SW480 (cell line): ENCODE measurements around the gene GAPDH.

Source experiments
- DNase-seq: peaks from one replicate; pipeline ENCODE4 v3.0.0-alpha.2; 2016; ENCODE audit warnings: low spot score

GAPDH gene

DNA sequence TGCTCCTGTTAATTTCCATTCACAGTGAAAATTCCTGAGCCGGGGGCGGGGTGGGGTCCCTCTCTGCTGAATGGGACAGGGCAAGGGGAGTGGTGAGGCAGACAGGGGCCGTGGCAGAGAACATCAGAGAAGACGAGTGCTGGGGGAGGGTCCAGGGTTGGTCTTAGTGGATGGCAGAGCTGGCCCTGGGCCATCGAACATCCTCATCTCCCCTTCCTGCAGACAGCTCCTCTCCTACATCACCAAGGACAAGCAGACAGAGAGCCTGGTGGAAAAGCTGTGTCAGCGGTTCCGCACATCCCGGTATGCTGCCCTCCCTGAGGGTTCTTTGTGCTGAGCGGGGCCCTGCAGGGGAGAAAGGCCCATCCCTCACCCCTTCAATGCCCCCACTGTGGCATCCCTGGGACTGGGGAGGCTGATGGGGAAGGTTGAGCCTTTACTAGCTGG lies 5.0 kb upstream of the GAPDH start:
- DNase-seq: no peak

GRCh38 chr12:6530576-6531260 lies 3.6 kb upstream of the GAPDH start:
- no peak for DNase-seq

DNA sequence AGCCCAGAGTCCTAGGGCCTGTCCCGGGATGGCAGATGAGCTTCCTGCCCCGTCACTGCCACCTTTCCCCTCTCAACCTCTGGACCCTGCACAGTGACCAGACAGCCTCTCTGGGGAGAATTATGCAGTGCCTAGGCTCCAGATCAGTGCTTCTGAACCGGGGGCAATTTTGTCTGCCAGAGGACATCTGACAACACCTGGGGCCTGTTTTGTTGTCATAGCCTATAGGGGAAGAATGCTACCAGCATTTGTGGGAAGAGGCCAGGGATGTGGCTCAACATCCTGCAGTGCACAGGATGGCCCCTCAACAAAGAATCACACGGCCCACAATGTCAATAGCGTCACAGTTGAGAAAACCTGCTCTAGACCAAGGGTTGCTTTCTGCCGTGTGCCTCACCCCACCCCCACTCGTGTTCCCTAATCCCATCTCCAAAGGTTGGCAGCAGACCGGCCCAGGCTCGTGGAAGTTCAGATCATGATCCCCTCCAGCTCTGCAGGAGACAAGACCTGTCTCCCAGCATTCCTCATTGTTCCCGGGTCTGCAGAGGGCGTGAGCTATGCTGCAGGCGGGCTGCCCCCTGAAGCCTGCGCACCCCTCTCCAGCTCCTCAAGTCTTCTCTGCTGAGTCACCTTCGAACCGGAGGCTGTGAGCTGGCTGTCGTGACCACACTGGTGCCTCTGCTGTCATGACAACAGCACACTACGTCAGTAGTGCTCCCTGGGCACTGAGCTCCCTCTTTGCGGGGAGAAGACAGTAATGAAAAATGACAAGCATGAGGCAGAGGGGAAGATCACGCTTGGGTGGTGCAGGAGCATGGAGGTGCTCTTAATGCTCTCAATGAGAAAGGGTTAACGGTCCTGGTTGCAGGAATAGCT lies 2.0 kb upstream of the GAPDH start:
- DNase-seq: peak; percentile 95

- DNase-seq: peak; percentile 92
These were observed 1.2 kb upstream of the GAPDH start for GRCh38 chr12:6532927-6533652.

- no peak for DNase-seq
These were observed 729 bp upstream of the GAPDH start for GRCh38 chr12:6533653-6533922.

- no peak for DNase-seq
These were observed 303 bp downstream of the GAPDH start for GRCh38 chr12:6534695-6534944.

GRCh38 chr12:6534945-6535696 lies 804 bp downstream of the GAPDH start:
- peak; percentile 86 for DNase-seq

DNA sequence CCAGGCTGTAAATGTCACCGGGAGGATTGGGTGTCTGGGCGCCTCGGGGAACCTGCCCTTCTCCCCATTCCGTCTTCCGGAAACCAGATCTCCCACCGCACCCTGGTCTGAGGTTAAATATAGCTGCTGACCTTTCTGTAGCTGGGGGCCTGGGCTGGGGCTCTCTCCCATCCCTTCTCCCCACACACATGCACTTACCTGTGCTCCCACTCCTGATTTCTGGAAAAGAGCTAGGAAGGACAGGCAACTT lies 1.3 kb downstream of the GAPDH start:
- no peak for DNase-seq

- no peak for DNase-seq
These were observed 1.9 kb downstream of the GAPDH start for GRCh38 chr12:6535960-6536847.

DNA sequence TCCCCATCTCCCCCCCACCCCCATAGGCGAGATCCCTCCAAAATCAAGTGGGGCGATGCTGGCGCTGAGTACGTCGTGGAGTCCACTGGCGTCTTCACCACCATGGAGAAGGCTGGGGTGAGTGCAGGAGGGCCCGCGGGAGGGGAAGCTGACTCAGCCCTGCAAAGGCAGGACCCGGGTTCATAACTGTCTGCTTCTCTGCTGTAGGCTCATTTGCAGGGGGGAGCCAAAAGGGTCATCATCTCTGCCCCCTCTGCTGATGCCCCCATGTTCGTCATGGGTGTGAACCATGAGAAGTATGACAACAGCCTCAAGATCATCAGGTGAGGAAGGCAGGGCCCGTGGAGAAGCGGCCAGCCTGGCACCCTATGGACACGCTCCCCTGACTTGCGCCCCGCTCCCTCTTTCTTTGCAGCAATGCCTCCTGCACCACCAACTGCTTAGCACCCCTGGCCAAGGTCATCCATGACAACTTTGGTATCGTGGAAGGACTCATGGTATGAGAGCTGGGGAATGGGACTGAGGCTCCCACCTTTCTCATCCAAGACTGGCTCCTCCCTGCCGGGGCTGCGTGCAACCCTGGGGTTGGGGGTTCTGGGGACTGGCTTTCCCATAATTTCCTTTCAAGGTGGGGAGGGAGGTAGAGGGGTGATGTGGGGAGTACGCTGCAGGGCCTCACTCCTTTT lies 2.7 kb downstream of the GAPDH start:
- no peak for DNase-seq

DNA sequence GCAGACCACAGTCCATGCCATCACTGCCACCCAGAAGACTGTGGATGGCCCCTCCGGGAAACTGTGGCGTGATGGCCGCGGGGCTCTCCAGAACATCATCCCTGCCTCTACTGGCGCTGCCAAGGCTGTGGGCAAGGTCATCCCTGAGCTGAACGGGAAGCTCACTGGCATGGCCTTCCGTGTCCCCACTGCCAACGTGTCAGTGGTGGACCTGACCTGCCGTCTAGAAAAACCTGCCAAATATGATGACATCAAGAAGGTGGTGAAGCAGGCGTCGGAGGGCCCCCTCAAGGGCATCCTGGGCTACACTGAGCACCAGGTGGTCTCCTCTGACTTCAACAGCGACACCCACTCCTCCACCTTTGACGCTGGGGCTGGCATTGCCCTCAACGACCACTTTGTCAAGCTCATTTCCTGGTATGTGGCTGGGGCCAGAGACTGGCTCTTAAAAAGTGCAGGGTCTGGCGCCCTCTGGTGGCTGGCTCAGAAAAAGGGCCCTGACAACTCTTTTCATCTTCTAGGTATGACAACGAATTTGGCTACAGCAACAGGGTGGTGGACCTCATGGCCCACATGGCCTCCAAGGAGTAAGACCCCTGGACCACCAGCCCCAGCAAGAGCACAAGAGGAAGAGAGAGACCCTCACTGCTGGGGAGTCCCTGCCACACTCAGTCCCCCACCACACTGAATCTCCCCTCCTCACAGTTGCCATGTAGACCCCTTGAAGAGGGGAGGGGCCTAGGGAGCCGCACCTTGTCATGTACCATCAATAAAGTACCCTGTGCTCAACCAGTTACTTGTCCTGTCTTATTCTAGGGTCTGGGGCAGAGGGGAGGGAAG lies 3.5 kb downstream of the GAPDH start:
- peak; percentile 87 for DNase-seq

GRCh38 chr12:6538420-6539313 lies 4.3 kb downstream of the GAPDH start:
- DNase-seq: peak; percentile 29

GRCh38 chr12:6539314-6539682 lies 5.0 kb downstream of the GAPDH start:
- no peak for DNase-seq

GRCh38 chr12:6539707-6540134 lies 5.4 kb downstream of the GAPDH start:
- DNase-seq: peak; percentile 73

- peak; percentile 92 for DNase-seq
These were observed 6.0 kb downstream of the GAPDH start for GRCh38 chr12:6540181-6540877.

- no peak for DNase-seq
These were observed 7.3 kb downstream of the GAPDH start for GRCh38 chr12:6541371-6542165.

DNA sequence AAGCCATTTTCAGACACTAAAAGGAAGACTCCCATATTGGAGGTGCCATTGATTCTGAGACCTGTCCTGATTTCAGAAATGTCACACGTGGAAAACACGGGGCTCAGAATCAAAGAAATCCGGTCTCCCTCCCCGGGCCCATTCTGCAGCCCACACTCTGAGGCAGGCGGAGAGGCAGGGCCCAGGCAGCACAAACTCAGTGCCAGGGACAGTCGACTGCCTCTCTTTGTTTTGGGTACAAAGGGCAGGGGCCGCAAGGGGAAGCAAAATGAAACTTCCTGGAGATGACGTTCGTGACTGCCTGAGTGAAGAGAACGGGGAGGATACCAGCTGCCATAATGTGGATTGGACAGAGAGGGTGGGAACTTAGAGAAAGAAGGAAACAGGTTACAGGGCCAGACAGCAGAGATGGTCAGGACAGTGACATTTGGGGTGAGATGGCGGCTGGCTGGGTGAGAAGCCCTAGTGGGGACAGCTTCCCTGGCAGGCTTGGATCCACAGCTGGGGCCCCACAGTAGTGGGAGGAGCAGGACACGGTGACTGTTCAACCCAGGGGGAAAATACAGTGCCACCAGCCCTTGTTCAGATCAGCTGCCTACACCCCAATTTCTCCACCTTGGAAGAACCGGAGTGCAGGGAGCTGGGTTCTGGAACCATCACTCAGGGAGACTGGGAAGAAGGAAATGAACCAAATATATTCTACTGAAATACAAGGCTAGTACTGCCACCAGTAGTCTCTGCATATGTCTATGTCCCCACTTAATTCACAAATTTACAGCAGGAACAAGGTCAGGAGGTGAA lies 8.1 kb downstream of the GAPDH start:
- peak; percentile 77 for DNase-seq
